GM18867 (cell line): Measurements from ENCODE around the gene TMEM175.
"Not testable (repeated sequence)": the region's sequence is repeated elsewhere in the genome, so short reads cannot be mapped to it uniquely, and the experiment has no call there.

Source experiments
- ATAC-seq: cut with Tn5 transposase; IDR thresholded peaks from one replicate; pipeline ENCODE4 v1.9.1; 2021; ENCODE audit warnings: mild to moderate bottlenecking, moderate library complexity; ENCODE audit not compliant: unreplicated experiment

Gene TMEM175

DNA sequence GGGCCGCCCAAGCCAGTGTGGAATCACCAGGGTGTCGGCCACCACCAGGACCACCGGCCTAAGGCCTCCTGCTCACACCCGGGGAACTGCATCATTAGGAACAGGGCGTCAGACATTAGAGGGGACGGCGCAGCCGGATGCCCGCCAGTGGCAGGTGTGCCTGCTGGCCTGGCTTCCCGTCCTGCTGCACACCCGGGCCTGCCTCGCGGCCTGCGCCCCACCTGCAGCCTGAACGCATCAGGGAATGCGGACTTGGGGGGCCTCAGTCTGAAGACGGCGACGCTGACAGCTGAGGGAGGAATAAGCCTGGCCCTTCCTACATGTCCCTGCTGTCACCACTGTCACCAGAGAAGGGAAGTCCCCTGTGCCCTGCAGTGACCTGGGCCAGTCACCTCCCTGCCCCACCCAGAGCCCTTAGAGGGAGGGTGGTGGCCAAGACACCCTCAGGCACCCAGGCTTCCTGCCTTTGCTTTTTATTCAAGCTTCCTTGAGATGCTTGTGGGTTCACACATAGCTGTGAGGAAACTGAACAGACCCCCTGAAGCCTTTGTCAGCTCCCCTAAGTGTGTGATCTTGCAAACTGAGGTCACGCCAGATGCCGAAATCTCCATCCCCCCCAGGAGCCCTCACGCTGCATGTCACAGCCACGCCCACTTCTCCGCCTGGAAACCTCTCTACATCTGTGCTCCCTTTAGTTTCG is 37.9 kb downstream of the TMEM175 start:
- ATAC-seq, result no peak

DNA sequence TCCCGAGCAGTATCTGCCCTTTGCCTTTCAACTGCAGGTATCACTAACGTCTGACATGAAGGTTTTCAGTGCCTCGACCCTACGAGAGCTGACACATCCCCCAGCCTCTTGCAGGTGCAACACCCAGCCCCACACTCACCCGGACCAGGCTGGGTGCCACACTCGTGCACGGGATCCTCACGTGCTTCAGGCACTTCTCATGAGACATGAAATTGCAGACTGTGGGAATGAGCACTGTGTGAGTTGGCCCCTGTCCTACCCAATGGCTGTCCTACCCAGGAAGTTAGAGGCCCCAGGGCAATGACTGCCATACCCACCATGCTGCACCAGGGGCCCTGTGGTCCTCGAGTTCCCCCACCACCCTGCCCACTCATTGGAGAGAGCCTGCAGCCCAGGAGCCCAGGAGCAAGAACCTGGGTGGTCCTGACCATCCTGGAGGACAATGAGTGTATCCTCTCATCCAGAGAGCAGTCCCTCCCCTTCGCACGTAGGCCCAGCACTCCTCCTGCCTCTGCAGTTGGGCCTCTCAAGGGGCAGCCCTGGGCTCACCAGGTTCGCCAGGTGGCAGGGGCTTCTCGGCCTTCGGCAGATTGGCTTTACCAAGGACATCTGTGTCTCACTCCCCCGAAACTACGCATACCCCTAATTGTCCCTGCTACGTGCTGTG is 38.7 kb downstream of the TMEM175 start:
- ATAC-seq, result no peak

DNA sequence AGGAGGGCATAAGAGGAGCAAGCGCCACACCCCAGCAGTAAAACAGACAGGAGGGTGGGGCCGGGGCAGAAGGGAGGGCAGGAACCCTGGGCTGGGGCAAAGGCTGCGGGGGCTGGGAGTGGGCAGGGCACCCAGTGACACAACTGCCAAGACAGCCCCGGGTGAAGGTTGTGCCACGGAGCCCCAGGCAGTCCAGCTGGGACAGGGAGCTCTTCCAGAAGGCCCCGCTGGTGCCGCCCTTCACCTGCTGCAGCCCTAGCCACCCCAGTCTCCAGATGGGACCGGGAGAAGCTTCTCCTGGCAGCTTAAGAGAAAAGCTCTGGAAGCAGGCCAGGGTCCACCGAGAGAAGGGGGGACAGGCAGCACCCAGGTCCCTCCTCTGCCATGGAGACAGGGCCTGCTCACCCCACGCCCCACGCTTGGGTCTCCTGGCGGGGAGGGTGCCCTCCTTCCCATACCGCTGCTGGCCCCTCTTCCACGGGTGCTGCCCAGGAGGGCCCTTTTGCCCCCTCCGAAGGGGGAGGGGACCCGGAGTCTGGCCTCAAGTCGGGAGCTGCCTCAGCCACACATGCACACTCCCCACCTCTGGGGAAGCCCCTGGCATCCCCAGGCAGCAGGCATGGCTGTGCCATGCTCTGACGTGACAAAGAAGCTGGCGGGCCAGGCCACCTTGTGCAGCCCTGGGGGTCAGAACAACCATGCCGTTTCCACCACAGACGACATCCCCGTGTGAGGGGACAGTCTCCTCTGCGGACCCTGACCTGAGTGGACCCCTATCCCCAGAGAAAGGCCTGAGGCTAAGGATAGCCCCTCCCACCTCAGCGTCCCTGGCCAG is 39.6 kb downstream of the TMEM175 start:
- ATAC-seq, result no peak

DNA sequence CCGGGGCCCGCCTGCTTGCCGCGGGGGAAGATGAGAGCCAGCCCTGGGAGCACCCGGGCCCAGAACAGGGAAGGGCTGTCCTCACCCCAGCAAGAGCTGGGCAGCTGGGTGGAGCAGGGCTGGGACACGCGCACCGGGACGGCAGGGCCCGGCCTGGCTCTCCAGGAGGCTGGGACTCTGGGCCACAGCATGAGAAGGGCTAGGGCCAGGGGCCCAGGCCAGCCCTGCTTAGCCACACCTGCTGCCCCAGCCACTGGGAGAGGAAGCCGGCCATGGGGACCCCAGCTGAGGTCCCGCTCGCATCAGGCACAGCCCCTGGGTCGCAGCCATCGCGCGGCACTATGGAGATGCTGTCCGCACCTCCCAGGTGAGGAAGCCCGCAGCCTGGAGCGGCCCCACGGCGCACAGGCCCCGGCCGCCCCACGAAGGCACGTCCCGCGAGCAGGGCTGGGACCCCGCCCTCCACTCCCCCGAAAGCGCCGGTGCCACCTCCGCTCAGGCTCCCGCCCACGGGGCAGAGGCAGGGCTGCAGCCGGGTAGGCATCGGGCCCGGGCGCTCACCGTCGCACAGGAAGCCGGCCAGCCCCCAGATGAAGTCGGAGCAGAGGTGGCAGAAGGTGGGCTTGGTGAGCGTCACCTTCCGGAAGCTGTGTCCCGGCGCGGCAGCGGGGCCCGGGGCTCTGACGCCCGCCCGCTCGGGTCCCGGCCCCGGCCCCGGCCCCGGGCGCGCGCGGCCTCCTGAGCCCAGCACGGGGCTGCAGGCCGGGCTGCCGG is 40.6 kb downstream of the TMEM175 start:
- ATAC-seq, result peak; percentile 49

DNA sequence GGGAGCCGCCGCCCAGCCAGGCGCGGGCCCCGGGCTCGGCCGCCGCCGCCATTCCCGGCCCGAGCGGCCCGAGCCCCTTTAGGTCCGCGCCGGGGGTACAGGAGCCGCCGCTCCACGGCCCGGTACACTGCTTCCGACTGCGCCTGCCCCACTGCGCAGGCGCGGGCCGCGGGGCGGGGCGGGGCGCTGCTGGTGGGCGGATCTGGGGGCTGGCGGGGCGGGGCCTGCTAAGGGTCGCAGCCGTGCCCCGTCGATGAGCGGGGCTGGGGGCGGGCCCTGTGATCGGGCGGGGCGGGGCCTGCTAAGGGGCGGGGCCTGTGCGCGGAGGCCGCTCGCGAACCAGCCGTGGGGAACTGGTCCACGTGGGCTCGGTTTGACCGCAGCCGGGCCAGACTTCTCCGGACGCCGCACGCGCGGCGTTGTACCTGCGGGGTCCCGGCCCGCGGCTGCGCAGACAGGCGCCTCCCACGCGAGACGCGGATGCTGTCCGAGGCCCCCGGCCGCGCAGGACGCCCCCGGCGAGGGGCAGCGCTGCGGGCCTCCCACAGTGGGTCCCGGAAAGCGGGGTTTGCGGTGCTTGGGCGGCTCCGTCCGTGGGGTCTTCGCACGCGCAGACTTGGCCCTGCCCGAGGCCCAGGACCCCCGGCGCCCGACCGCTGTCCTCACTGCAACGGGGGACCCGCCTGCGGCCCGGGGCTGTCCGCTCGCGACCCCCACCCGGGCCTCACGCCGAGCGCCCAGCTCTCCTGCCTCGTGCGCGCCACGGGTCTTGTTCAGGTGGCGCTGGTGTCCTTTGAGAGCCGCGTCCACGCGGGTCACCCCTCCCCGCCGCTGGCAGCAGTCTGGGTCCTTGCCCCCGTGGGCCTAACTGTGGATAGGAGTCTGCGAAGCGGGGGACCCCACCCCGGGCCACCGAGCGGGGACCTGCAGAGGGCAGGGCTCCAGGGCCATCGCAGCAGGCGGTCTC is 41.5 kb downstream of the TMEM175 start, which contains the start of gene DGKQ:
TSS of gene DGKQ (minus strand) at position 139 of the 967 bp plus-strand sequence. CDS start at position 52, 87 bp downstream.
- peak; percentile 75 for ATAC-seq

DNA sequence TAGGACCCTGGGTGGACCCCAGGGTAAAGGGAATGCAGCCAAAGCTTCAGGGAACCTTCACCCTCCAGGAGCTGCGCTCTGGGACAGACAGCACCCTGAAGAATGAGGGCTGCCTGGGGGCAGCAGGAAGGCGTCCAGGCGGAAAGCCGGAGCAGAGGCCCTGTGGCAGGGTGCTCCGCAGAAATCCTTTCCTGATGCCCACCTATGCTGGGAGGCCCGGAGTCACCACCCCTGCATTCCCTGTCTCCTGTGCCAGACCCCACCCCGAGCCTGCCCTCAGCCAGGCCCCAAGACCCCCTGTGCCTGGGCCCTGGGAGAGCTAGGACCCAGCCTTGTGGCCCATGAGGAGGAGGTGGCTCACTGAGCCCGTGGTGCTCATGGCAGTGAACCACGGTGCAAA is 42.4 kb downstream of the TMEM175 start:
- no peak for ATAC-seq

DNA sequence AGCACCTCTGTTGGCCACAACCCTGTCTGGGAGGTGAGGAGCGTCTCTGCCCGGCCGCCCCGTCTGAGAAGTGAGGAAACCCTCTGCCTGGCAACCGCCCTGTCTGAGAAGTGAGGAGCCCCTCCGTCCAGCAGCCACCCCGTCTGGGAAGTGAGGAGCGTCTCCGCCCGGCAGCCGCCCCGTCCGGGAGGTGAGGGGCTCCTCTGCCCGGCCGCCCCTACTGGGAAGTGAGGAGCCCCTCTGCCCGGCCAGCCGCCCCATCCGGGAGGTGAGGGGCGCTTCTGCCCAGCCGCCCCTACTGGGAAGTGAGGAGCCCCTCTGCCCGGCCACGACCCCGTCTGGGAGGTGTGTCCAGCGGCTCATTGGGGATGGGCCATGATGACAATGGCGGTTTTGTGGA is 43.8 kb downstream of the TMEM175 start:
- ATAC-seq, result not testable (repeated sequence)

DNA sequence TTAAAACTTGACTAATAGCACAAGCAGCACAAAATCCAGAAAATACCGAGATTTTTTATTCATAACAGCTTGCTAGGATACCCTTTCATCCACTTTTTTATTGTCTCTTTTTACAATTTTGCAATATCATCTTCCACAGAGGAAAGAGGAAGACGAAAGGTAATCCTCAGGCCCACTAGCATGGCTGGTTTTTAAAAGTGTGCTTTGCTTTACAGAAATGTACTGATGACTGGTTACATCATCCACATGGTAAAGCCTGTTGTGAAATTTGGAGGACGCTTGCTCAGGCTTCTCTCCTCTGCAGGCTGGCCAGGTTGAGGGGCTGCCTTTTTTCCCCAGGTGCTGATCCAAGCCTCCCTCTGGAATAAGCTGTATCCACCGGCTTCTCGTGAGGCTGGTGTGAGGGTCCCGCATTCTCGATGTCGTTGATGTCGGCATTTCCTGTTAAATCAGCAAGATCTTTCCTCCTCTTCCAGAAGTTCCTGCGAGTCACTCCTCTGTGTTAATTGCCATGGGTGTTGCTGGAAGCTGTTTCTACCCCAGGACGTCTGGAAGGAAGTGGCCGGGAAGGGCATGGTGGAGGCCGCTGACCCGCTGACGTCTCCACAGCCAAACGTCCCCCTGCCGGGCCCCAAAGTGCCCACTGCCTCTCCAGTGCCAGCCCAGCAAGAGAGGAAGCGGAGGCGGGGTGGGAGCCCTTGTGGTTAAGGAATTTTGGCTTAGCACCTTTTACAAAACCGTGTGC is 46.9 kb downstream of the TMEM175 start:
- no peak for ATAC-seq

DNA sequence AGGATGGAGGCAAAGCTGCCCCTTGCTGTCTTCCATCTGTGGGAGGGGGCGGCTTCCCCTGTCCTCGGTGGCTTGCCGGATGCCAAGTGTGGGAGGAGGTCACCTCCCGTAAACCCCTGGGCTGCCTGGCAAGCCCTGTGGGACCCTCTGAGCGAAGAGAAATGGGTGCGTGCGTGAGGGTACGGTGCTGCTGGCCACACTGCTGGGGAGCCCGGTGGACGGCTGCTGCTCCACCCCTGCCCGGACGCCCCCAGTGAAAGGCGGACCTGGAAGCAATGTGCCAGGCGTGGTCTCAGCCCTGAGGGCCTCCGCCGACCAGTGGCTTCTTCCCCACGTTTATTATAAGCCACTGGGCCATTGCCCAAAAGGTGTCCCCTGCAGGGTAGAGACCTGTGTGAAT is 50.0 kb downstream of the TMEM175 start:
- ATAC-seq, result no peak

DNA sequence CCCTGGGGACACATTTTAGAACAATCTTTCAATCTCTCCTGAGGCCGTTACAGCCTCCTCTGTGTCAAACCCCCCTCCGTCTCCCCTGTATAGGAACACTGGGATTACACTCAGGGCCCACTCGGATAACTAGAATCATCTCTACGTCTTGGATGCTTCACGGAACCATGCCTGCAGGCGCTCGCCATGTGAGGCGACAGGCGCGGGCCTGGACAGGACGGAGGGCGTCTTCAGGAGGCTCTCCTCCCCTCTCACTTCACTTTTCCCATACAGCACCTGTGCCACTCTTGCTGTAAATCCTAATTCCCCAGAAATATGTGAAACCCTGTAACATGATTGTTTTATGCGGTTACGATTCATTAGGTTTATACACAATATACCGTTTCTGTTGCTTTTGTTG is 50.6 kb downstream of the TMEM175 start:
- no peak for ATAC-seq

DNA sequence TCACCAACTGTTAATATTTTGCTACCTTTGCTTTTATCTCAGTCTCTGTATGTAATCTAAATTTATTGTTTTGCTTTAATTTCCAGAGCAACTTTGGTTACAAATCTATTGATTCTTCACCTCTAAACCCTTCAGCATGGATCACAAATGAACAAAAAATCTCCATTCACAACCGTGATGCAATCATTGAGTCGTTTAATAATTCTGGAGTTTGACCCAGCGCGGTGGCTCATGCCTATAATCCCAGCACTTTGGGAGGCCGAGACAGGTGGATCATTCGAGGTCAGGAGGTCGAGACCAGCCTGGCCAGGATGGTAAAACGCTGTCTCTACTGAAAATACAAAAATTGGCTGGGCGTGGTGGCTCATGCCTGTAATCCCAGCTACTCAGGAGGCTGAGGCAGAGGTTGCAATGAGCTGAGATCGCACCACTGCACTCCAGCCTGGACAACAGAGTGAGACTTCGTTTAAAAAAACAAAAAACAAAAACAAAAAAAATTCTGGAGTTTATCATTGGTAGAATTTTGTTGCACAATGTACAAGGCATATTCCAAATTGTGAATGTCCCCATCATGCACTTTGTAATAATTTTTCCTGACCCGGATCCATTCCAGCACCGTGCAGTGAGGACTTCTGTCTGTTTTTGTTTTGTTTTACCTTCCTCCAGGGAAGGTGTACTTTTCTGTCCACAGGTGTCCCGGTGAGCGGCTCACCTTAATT is 52.2 kb downstream of the TMEM175 start:
- ATAC-seq, result no peak

DNA sequence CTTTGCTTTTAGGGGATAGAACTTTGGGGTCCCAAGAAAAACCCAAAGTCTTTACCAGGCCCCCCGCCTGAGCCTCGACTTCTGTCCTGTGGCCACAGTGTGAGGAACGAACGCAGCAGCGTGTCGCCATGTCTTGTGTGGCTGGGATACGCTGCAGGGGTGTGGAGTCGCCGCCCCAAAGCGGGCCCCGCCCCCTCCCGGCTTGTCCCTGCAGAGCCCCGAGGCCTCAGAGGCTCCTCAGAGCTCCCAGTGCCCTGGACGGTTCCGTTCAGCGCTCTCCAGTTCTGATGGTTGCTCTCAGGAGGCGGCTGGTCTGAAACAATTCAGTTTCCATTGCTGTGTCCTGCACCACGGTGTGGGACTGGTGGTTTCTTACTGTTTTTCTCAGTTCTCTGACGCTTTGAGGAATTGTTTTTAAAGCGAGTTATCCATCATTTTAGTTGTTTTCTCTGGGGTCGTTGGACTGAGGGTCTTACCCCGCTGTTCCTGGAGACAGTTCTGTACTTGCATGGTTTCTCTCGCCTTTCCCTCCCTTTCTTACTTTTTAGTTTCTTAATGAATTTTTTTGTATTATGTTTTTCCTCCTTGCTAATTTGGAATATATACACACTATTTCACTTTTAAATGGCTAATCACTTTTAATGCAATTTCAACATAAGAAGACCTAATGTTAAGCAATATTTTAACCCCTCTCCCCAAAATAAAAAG is 53.0 kb downstream of the TMEM175 start:
- ATAC-seq, result no peak

DNA sequence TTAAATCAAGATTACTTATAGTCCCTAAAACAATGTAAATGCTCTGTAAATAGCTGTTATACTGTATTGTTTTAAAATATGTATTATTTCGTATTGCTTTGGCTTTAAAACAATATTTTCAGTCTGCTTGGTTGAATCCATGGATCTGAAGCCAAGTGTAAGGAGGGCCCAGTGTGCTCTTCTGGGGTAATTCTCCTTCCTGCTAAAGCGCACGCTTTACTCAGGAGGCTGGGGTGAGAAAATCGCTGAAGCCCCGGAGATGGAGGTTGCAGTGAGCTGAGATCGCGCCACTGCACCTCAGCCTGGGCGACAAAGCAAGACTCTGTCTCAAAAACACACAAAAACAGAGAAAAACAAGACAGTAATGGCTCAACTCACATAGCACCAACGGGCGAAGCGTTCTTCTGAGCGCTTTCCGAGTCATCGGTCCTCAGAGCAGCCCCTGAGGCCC is 54.2 kb downstream of the TMEM175 start:
- no peak for ATAC-seq

DNA sequence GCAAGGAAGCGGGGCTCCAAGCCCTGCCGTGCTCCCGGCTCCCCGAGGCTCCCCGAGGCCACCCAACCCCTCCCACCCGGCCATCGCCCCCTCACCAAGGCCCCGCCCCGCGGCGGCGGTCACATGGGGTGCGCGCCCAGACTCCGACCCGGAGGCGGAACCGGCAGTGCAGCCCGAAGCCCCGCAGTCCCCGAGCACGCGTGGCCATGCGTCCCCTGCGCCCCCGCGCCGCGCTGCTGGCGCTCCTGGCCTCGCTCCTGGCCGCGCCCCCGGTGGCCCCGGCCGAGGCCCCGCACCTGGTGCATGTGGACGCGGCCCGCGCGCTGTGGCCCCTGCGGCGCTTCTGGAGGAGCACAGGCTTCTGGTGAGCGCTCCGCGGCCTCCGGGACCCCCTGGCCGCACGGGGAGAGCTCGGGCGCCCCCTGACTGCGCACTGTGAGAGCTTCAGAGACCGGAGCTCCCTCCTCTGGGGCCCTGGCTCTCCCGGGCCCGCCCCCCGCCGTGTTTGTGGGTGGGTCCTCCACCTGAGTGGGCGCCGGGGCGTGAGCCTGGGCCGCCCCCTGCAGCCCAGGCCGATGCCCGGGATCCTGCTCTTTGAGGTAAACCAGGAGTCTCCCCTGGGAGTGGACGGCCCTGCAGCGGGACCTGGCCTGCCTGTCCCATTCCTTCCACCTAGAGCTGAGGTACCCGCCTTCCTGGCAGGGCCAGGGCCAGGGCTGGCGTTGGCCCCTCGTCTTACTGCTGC is 54.8 kb downstream of the TMEM175 start, which contains the start of gene IDUA:
TSS of gene IDUA (plus strand) at position 166 of the 745 bp plus-strand sequence. CDS start at position 207, 41 bp downstream.
- peak; percentile 80 for ATAC-seq

DNA sequence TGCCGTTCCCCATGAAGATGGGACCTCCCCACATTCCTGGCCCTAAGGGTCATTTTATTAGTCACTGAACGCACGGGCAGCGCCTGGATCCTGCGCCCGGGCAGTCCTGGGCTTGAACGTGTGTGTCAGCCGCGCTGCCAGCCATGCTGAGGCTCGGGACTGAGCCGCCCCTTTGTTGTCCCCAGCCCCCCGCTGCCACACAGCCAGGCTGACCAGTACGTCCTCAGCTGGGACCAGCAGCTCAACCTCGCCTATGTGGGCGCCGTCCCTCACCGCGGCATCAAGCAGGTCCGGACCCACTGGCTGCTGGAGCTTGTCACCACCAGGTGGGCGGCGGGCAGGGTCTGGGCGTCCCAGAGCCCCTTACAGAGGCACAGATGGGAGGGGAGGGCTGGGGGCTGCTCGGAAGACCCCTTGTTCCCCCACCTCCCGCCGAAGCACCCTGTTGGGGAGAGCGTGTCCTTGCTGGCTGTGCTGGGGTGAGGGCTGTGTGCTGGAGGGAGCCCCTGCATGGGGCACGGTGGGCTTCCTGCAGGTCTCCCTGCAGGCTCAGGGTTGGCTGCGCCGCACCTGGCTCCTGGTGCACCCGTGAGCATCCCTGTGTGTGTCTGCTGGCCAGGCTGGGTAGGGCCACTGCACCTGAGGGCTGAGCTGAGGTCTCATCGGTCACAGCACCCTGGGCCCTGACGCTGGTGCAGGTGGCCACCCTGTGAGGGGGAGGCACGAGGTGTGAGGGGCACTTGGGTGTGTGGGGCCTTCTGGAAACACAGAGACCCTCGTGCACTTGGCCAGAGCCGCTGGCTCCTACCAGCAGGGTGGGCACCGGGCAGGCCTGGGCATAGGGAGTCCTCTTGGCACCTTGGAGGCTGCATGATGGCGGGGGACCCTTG is 55.6 kb downstream of the TMEM175 start:
- no peak for ATAC-seq
